ENCODE measurements around the gene PTPRD. TPM values are rescaled to one million over a fixed set of nuclear protein-coding genes. Genes with fewer than 3 reads are reported as not detected.
"Not testable (repeated sequence)": the region's sequence is repeated elsewhere in the genome, so short reads cannot be mapped to it uniquely, and the experiment has no call there.

Gene PTPRD
- total and polyA plus RNA-seq, 5 experiments from 2014 or later: not detected

DNA sequence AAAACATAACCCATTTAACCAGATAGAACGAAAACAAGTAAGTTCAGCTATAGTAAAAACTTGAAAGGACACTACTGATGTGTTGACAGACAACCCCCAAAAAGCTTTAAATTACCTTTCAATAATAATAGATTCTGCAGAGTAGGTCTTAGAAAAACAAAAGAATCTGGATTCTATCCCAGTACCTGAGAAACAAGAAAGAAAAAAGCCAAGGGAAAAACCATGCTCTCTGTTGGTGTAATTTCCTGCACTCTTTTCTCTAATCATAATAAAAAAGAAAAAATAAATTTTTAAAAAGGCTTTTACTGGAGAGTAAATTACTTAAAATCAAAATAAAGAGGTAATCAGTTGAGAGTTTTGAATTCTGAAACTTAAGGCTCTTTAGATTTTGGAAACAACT is 1090.4 kb downstream of the PTPRD start:
- H3K4me3 Mint-ChIP-seq: no peak overlapping the region
- no peaks in the 10 kb centered on the region for H3K4me1 Mint-ChIP-seq
- no peak overlapping the region for H3K27ac Mint-ChIP-seq
- H3K9me3 Mint-ChIP-seq: peaks cover 0 to 10% (median 0%) of the 10 kb centered on the region in 9 donors
- no peaks in the 10 kb centered on the region for H3K36me3 Mint-ChIP-seq
- POLR2A ChIA-PET: no interaction called here
- H3K27me3 Mint-ChIP-seq: no peaks in the 10 kb centered on the region
- ATAC-seq (no peak), DNase-seq (no peak)

DNA sequence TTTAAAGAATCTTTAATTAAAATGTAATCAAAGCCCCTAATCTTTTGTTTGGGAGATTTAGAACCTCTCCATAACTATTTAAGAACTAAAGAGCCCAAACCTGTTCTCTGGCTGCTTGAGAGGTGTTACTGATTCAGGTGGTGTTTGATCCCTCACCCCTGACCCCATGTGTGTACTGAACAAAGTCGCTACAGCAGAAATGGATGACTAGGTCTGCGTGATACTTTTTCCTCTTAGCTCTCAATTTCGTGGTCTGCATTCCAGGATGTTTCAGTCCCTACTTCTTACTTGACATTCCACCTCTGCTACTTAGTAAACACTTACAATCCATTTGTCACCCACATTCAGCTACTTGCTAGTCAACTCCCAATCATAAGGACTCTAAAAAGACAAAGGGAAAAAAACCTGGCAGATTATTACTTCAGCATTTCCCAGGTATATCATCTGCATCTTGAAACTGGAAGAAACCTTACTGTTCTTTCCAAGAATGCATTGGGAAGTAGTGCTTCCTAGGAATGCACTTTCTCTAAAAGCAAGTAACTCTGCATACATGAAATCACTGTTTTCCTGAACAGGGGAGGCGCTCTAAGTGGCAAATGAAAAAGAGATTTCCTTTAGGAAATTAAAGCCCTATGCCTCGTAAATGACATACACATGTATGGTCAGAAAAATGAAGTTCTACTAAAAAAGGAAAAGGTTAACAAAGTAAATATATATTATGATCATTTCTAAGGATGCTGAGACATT is 1091.6 kb downstream of the PTPRD start:
- Mint-ChIP-seq H3K27ac (no peak overlapping the region), H3K36me3 (no peaks in the 10 kb centered on the region), H3K27me3 (no peaks in the 10 kb centered on the region), H3K9me3 (peaks cover 0 to 10% (median 0%) of the 10 kb centered on the region in 9 donors), H3K4me3 (no peak overlapping the region), H3K4me1 (no peaks in the 10 kb centered on the region)
- POLR2A ChIA-PET: no interaction called here
- DNase-seq (no peak), ATAC-seq (no peak)

DNA sequence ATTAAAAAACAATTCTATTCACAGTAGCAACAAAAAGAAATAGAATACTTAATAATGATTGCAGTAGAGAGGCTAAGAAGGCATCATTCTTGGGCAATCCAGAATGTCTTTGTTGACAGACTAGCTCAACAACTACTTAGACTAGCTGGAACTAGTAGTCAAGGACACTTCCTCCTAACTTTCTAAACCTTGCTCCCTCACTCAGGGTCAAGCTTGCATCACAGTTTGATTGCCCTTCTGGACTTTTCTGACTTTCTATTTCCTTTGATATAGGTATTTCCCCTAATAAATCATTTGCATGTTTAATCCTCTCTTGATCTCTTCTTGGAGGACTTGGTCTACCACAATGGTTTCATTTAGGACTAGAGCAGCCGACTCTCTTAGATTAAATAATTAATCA is 1107.9 kb downstream of the PTPRD start:
- POLR2A ChIA-PET: no interaction called here
- Mint-ChIP-seq H3K4me3 (no peak overlapping the region), H3K9me3 (peaks cover 0 to 11% (median 3%) of the 10 kb centered on the region in 9 donors), H3K36me3 (no peaks in the 10 kb centered on the region), H3K4me1 (no peaks in the 10 kb centered on the region), H3K27ac (no peak overlapping the region), H3K27me3 (peaks cover 0 to 2% (median 0%) of the 10 kb centered on the region in 5 donors)
- DNase-seq (no peak), ATAC-seq (no peak)

DNA sequence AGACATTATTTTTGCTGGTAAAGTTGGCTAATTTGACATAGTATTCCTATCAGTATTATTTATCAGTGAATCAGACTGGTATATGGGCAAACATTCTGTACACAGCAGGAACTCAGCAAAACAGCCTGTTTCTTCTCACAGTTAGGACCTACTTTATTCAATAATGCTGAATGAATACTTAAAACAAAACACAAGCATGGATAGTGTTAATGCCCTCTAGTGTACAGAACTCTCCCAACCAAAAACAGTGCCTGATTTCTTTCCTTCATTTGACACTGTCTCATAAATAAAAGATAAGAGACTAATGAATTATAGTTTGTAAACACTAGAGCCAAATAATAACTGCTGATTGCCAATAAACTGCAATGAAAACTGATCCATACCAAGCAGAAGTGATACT is 1113.3 kb downstream of the PTPRD start:
- Mint-ChIP-seq H3K9me3 (peaks cover 0 to 37% (median 11%) of the 10 kb centered on the region in 9 donors), H3K4me3 (no peak overlapping the region), H3K27ac (no peak overlapping the region), H3K4me1 (no peaks in the 10 kb centered on the region), H3K27me3 (no peaks in the 10 kb centered on the region), H3K36me3 (peaks cover 0 to 5% (median 0%) of the 10 kb centered on the region in 3 donors)
- no peak for ATAC-seq
- POLR2A ChIA-PET: no interaction called here
- DNase-seq: no peak

- no peak overlapping the region for H3K4me3 Mint-ChIP-seq
- H3K36me3 Mint-ChIP-seq: peaks cover 0 to 5% (median 0%) of the 10 kb centered on the region in 3 donors
- POLR2A ChIA-PET: no interaction called here
- no peaks in the 10 kb centered on the region for H3K27me3 Mint-ChIP-seq
- no peaks in the 10 kb centered on the region for H3K4me1 Mint-ChIP-seq
- ATAC-seq (no peak), DNase-seq (no peak)
- H3K27ac Mint-ChIP-seq: no peak overlapping the region
- H3K9me3 Mint-ChIP-seq: peaks cover 0 to 44% (median 16%) of the 10 kb centered on the region in 9 donors
Observed at GRCh38 chr9:9498846-9499245, 1114.0 kb downstream of the PTPRD start.

DNA sequence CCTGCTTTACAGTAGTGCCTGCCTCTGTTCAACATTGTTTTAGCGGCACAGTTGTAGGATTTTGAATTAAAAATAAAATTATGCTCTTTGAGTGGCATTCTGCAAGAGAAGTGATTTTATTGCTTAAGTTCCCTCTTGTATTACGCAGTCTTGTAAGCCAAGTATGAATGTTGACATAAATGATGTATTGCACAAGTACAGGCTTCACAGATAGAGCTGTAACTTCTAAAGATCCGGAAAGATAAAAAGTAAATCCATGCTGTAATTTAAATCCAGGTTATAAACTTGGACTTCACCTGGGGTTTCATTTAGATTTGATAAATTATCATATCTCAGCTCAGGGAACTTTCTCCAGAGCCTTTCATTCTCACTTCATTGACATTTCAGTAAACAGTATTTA is 1114.7 kb downstream of the PTPRD start:
- Mint-ChIP-seq H3K27me3 (no peaks in the 10 kb centered on the region), H3K27ac (no peak overlapping the region), H3K4me3 (no peak overlapping the region), H3K36me3 (peaks cover 0 to 5% (median 0%) of the 10 kb centered on the region in 3 donors), H3K9me3 (peaks cover 0 to 46% (median 17%) of the 10 kb centered on the region in 9 donors), H3K4me1 (no peaks in the 10 kb centered on the region)
- POLR2A ChIA-PET: no interaction called here
- DNase-seq (no peak), ATAC-seq (no peak)

DNA sequence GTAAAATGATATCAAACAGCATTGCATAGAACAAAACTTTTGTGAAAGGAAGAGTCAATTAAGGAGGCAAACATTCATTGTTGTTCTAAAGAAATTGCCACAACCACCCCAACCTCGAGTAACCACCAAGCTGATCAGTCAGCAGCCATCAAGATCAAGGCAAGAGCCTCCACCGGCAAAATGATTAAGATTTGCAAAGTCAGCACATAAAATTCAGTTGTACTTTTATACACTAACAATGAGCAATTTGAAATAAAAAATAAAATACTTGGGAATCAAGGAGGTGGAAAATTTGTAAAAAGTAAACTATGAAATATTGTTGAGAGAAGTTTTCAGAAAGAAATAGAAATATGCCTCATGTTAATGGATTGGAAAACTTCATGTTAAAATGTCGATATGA is 1118.5 kb downstream of the PTPRD start:
- Mint-ChIP-seq H3K27me3 (no peaks in the 10 kb centered on the region), H3K36me3 (peaks cover 0 to 5% (median 0%) of the 10 kb centered on the region in 3 donors), H3K27ac (no peak overlapping the region)

DNA sequence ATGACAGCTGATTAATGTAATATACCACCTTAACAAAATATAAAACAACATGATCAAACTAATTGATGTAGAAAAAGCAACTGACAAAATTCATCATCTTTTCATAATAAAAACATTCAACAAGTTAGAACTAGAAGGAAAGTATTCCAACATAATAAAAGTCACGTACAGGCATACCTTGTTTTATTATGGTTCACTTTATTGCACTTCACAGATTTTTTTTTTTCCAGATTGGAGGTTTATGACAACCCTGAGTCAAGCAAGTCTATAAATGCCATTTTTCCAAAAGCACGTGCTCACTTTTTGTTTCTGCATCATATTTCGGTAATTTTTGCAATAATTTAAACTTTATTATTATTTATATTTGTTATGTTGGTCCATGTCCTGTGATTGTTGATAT is 1120.3 kb downstream of the PTPRD start:
- H3K4me3 Mint-ChIP-seq: no peak overlapping the region
- H3K9me3 Mint-ChIP-seq: peaks cover 7 to 37% (median 24%) of the 10 kb centered on the region in 9 donors
- POLR2A ChIA-PET: no interaction called here
- H3K27me3 Mint-ChIP-seq: no peaks in the 10 kb centered on the region
- no peaks in the 10 kb centered on the region for H3K4me1 Mint-ChIP-seq
- ATAC-seq (no peak), DNase-seq (no peak)
- peaks cover 0 to 5% (median 0%) of the 10 kb centered on the region in 3 donors for H3K36me3 Mint-ChIP-seq
- H3K27ac Mint-ChIP-seq: no peak overlapping the region

More for the DNA sequence above, 1118.5 kb downstream of the PTPRD start:
- ATAC-seq (no peak), DNase-seq (no peak)
- H3K4me1 Mint-ChIP-seq: no peaks in the 10 kb centered on the region
- peaks cover 9 to 37% (median 22%) of the 10 kb centered on the region in 9 donors for H3K9me3 Mint-ChIP-seq
- H3K4me3 Mint-ChIP-seq: no peak overlapping the region
- POLR2A ChIA-PET: no interaction called here

DNA sequence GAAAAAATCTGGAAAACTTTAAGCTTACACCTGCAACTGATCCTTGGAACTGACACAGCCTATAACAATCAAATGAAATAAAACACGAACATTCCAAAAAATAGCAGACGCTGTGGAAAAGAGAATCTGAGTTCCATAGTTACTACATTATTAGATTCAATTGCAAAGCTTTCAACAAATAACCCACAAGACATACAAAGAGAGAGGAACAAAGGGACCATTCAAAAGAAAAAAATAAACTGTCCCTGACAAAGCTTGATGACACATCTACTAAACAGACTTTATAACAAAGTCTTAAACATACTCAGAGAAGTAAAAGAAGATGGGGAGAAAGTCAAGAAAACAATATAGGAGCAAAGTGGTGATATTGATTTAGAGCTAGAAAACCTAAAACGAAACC is 1123.6 kb downstream of the PTPRD start:
- peaks cover 0 to 6% (median 0%) of the 10 kb centered on the region in 3 donors for H3K36me3 Mint-ChIP-seq
- H3K27ac Mint-ChIP-seq: no peak overlapping the region
- ATAC-seq (no peak), DNase-seq (no peak)
- POLR2A ChIA-PET: no interaction called here
- H3K4me1 Mint-ChIP-seq: no peaks in the 10 kb centered on the region
- H3K9me3 Mint-ChIP-seq: peaks cover 2 to 31% (median 14%) of the 10 kb centered on the region in 9 donors
- H3K27me3 Mint-ChIP-seq: peaks cover 0 to 5% (median 0%) of the 10 kb centered on the region in 5 donors
- H3K4me3 Mint-ChIP-seq: no peak overlapping the region

DNA sequence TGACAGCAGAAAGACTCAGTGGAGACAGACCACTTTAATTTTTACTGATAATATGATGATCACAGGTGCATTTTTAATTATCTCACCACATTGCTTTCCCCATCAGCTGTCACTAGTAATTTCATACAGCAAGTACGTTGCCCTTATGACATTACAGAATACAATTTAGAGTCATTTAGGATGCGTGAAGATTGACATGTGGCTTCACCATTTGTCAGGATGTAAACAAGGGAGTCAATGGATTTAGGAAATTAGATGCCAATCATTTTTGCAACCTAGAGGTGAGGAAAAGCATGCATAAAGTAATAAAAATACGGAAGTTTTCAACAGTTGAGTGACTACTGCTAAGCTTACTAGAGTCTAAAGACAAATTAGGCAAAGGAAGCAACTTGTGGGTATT is 1129.6 kb downstream of the PTPRD start:
- Mint-ChIP-seq H3K27ac (no peak overlapping the region), H3K27me3 (peaks cover 0 to 5% (median 0%) of the 10 kb centered on the region in 5 donors), H3K4me3 (no peak overlapping the region), H3K36me3 (peaks cover 0 to 6% (median 0%) of the 10 kb centered on the region in 3 donors), H3K9me3 (peaks cover 0 to 11% (median 8%) of the 10 kb centered on the region in 9 donors), H3K4me1 (no peaks in the 10 kb centered on the region)
- ATAC-seq (no peak), DNase-seq (no peak)
- POLR2A ChIA-PET: no interaction called here

DNA sequence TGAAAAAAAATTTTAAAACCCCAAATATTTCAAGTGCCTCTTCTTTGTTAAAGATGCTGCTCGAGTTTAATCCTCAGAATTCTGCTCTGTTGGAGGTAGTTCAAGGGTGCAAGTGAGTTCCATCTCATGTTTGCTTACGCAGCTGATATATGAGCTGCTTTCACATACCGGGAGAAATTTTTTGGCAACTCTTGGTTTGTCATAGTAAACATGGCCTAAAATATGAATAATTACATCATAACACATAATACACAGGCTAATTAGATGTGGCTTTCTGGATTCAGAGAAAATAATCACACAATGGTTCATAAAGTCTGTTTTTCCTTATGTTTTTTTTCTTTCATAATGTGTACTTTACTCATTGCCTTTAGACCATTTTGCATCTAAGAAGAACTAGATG is 1134.1 kb downstream of the PTPRD start:
- Mint-ChIP-seq H3K27me3 (no peaks in the 10 kb centered on the region), H3K4me3 (no peak overlapping the region), H3K4me1 (no peaks in the 10 kb centered on the region), H3K36me3 (no peaks in the 10 kb centered on the region), H3K9me3 (peaks cover 0 to 10% (median 0%) of the 10 kb centered on the region in 9 donors), H3K27ac (no peak overlapping the region)
- POLR2A ChIA-PET: no interaction called here
- ATAC-seq: no peak
- no peak for DNase-seq

DNA sequence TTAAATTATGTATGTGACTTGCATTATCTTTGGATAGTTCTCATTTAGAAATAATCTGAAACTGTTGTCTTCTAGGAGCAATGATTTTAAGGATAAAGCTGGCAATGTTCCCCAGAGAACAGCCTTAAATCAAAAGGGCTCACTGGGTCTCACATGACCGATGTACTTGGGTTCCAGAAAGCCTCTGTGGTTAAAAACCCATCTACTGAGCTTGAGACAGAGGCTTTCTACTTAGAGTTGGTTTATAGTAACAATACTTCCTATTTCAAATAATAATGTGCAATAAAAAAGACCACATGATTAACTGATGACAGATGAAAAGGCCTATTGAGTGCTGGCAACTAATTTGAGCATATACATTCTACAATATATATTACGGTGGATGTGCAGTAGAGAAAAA is 1143.5 kb downstream of the PTPRD start:
- POLR2A ChIA-PET: no interaction called here
- Mint-ChIP-seq H3K4me1 (no peaks in the 10 kb centered on the region), H3K36me3 (no peaks in the 10 kb centered on the region), H3K27ac (no peak overlapping the region), H3K27me3 (no peaks in the 10 kb centered on the region), H3K9me3 (peaks cover 0 to 10% (median 3%) of the 10 kb centered on the region in 9 donors), H3K4me3 (no peak overlapping the region)
- no peak for ATAC-seq
- no peak for DNase-seq

- H3K27me3 Mint-ChIP-seq, DNase-seq, H3K4me3 Mint-ChIP-seq, H3K4me1 Mint-ChIP-seq, POLR2A ChIA-PET, H3K36me3 Mint-ChIP-seq, ATAC-seq, H3K27ac Mint-ChIP-seq: not testable (repeated sequence)
- peaks cover 0 to 20% (median 2%) of the 10 kb centered on the region in 9 donors for H3K9me3 Mint-ChIP-seq
Observed at GRCh38 chr9:9441874-9442273, 1170.9 kb downstream of the PTPRD start.

DNA sequence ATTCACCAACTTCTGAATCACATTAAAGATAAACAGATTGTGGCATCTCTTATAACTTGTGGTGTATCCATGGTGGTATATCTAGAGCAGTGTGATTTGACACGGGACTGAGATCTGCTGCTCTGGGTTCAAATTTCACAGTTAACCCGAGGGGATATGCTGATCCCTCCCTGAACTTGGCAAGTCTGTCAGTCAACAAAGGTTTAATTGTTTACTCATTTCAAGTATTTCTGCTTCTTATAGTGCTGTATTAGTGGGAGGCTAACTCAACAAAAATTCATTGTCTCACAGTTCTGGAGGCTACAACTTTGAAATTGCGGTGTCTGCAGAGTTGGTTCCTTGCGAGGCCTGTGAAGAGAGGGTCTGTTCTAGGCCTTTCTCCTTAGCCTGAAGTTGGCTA is 1175.2 kb downstream of the PTPRD start:
- Mint-ChIP-seq H3K4me1 (no peaks in the 10 kb centered on the region), H3K27ac (no peak overlapping the region), H3K36me3 (no peaks in the 10 kb centered on the region), H3K9me3 (peaks cover 0 to 21% (median 0%) of the 10 kb centered on the region in 9 donors), H3K27me3 (no peaks in the 10 kb centered on the region), H3K4me3 (no peak overlapping the region)
- DNase-seq (no peak), ATAC-seq (no peak)
- POLR2A ChIA-PET: no interaction called here

All from naive thymus-derived CD8-positive, alpha-beta T cell (primary cell).